CD8-positive, alpha-beta memory T cell (primary cell): ENCODE results near the gene WDR77. TPM values are rescaled to one million over a fixed set of nuclear protein-coding genes. Genes with fewer than 3 reads are reported as not detected.

Experiments
- CTCF ChIA-PET: fragments of 350-600 bp; sonication (Branson Sonifier 250); formaldehyde crosslinking; loops from one replicate; lab custom pipeline; 2021; ENCODE audit warnings: antibody characterized with exemption; lab: Charles Lee
- POLR2A ChIA-PET: fragments of 350-600 bp; sonication (Branson Sonifier 250); formaldehyde crosslinking; loops from one replicate; lab custom pipeline; 2021; ENCODE audit warnings: antibody characterized with exemption; lab: Charles Lee
- DNase-seq, 5 donors: peaks; one replicate each; pipeline versions ENCODE4 v3.0.0 to v3.0.0-alpha.2; 2020 to 2022; ENCODE audit warnings: mixed read lengths in 1 of 5
- H3K27ac ChIP-seq: one replicate; pipeline ENCODE4 v1.7.0; 2013; ENCODE audit warnings: low read depth, mild to moderate bottlenecking, low read length, moderate library complexity
- H3K27me3 ChIP-seq: 2 replicates; pipeline ENCODE4 v1.7.0; 2013; ENCODE audit warnings: low read length, mild to moderate bottlenecking; ENCODE audit not compliant: insufficient read depth, poor library complexity, severe bottlenecking
- H3K36me3 ChIP-seq: 2 replicates; pipeline ENCODE4 v1.7.0; 2013; ENCODE audit warnings: mild to moderate bottlenecking, low read length, moderate library complexity; ENCODE audit not compliant: insufficient read depth
- H3K4me1 ChIP-seq: 2 replicates; pipeline ENCODE4 v1.7.0; 2013; ENCODE audit warnings: mild to moderate bottlenecking, low read length, moderate library complexity; ENCODE audit not compliant: insufficient read depth
- H3K4me3 ChIP-seq: 2 replicates; pipeline ENCODE4 v1.7.0; 2013; ENCODE audit warnings: mild to moderate bottlenecking, low read length
- H3K9me3 ChIP-seq: 2 replicates; pipeline ENCODE4 v1.7.0; 2013; ENCODE audit warnings: mild to moderate bottlenecking, low read length
- H3K27ac Mint-ChIP-seq, 8 donors: one replicate each; pipeline ENCODE4 v1.8.0; 2020 to 2021; ENCODE audit warnings: mixed read lengths in 8 of 8, mild to moderate bottlenecking in 6 of 8, inconsistent platforms in 3 of 8, moderate library complexity in 3 of 8
- H3K27me3 Mint-ChIP-seq, 2 donors: one replicate each; pipeline ENCODE4 v1.8.0; 2020 to 2021; ENCODE audit warnings: mixed read lengths in 2 of 2, mild to moderate bottlenecking in 1 of 2, moderate library complexity in 1 of 2
- H3K36me3 Mint-ChIP-seq, 3 donors: one replicate each; pipeline ENCODE4 v1.8.0; 2020 to 2021; ENCODE audit warnings: mixed read lengths in 3 of 3, inconsistent platforms in 1 of 3, mild to moderate bottlenecking in 1 of 3
- H3K4me1 Mint-ChIP-seq, 3 donors: one replicate each; pipeline ENCODE4 v1.8.0; 2020 to 2021; ENCODE audit warnings: mixed read lengths in 3 of 3, inconsistent platforms in 1 of 3, mild to moderate bottlenecking in 1 of 3
- H3K4me3 Mint-ChIP-seq, 7 donors: one replicate each; pipeline ENCODE4 v1.8.0; 2020 to 2021; ENCODE audit warnings: mixed read lengths in 7 of 7, mild to moderate bottlenecking in 6 of 7, moderate library complexity in 4 of 7, inconsistent platforms in 2 of 7
- H3K9me3 Mint-ChIP-seq, 5 donors: one replicate each; pipeline ENCODE4 v1.8.0; 2020 to 2022; ENCODE audit warnings: mixed read lengths in 5 of 5, mild to moderate bottlenecking in 3 of 5, moderate library complexity in 2 of 5, inconsistent platforms in 1 of 5
- polyA plus RNA-seq: library from polyadenylated mRNA; unstranded; fragments of 300-500 nt; fragmentation: Illumina TruSeq; gene quantifications from one replicate; pipeline ENCODE4 v1.2.3, GENCODE V29; 2021
- total RNA-seq, 2 experiments: library from RNA; stranded (reverse); gene quantifications; one replicate each; pipeline ENCODE4 v1.2.3, GENCODE V29; 2021

Gene WDR77
- total and polyA plus RNA-seq, 3 experiments from 2014 or later = 42.2 to 74.7 (median 73.2) TPM

DNA sequence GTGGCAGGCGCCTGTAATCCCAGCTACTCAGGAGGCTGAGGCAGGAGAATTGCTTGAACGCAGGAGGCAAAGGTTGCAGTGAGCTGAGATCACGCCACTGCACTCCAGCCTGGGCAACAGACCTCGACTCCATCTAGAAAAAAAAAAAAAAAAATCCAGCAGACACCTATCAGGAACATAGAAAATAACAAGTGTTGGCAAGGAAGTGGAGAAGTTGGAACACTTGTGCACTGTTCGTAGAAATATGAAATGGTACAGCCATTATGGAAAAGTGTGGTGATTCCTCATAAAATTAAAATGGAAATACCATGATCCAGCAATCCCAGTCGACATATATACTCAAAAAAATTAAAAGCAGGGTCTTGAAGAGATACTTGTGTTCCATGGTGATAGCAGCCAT lies 12.7 kb upstream of the WDR77 start:
- H3K27ac Mint-ChIP-seq = no peak overlapping the region
- no peaks in the 10 kb centered on the region for H3K9me3 Mint-ChIP-seq
- CTCF ChIA-PET = interaction anchor here (0.7 to 2.9 kb wide), 3 partner anchors 8 to 1401 kb away, joined by 3 to 11 read pairs (median 4); no protein-coding TSS in a partner anchor
- Histone ChIP-seq H3K27ac (no peak overlapping the region), H3K4me3 (no peak overlapping the region), H3K9me3 (no peaks in the 10 kb centered on the region), H3K36me3 (peaks cover 25% of the 10 kb centered on the region), H3K27me3 (no peaks in the 10 kb centered on the region), H3K4me1 (no peaks in the 10 kb centered on the region)
- no peak overlapping the region for H3K4me3 Mint-ChIP-seq
- no peak for DNase-seq
- no peaks in the 10 kb centered on the region for H3K27me3 Mint-ChIP-seq
- peaks cover 15 to 32% (median 23%) of the 10 kb centered on the region in 3 donors for H3K4me1 Mint-ChIP-seq
- POLR2A ChIA-PET = no interaction called here
- peaks cover 3 to 74% (median 23%) of the 10 kb centered on the region in 3 donors for H3K36me3 Mint-ChIP-seq

GRCh38 chr1:111455642-111456031 lies 6.6 kb upstream of the WDR77 start:
- no peaks in the 10 kb centered on the region for H3K27me3 Mint-ChIP-seq
- H3K9me3 ChIP-seq = no peaks in the 10 kb centered on the region
- H3K36me3 Mint-ChIP-seq = peaks cover 3 to 89% (median 24%) of the 10 kb centered on the region in 3 donors
- peaks cover 49 to 77% (median 72%) of the 10 kb centered on the region in 3 donors for H3K4me1 Mint-ChIP-seq
- no peaks in the 10 kb centered on the region for H3K27me3 ChIP-seq
- peak overlapping the region in 6 of 8 donors; percentile 23 to 79 (median 48) for H3K27ac Mint-ChIP-seq
- H3K4me1 ChIP-seq = peaks cover 48% of the 10 kb centered on the region
- no peak overlapping the region for H3K27ac ChIP-seq
- no peak for DNase-seq
- H3K9me3 Mint-ChIP-seq = no peaks in the 10 kb centered on the region
- ChIA-PET CTCF (no interaction called here), POLR2A (no interaction called here)
- no peak overlapping the region for H3K4me3 Mint-ChIP-seq
- H3K4me3 ChIP-seq = no peak overlapping the region
- peaks cover 32% of the 10 kb centered on the region for H3K36me3 ChIP-seq

- Mint-ChIP-seq H3K9me3 (no peaks in the 10 kb centered on the region), H3K4me3 (peak overlapping the region in 2 of 7 donors; percentile 4 to 54), H3K36me3 (peaks cover 3 to 87% (median 23%) of the 10 kb centered on the region in 3 donors), H3K27me3 (no peaks in the 10 kb centered on the region), H3K4me1 (peaks cover 52 to 83% (median 78%) of the 10 kb centered on the region in 3 donors), H3K27ac (peak overlapping the region in 7 of 8 donors; percentile 23 to 66 (median 49))
- H3K36me3 ChIP-seq = peaks cover 30% of the 10 kb centered on the region
- POLR2A ChIA-PET = no interaction called here
- DNase-seq = no peak
- H3K27ac ChIP-seq = no peak overlapping the region
- CTCF ChIA-PET = no interaction called here
- H3K4me3 ChIP-seq = no peak overlapping the region
- no peaks in the 10 kb centered on the region for H3K27me3 ChIP-seq
- no peaks in the 10 kb centered on the region for H3K9me3 ChIP-seq
- H3K4me1 ChIP-seq = peaks cover 54% of the 10 kb centered on the region
These were observed 6.0 kb upstream of the WDR77 start for GRCh38 chr1:111454859-111455641.

DNA sequence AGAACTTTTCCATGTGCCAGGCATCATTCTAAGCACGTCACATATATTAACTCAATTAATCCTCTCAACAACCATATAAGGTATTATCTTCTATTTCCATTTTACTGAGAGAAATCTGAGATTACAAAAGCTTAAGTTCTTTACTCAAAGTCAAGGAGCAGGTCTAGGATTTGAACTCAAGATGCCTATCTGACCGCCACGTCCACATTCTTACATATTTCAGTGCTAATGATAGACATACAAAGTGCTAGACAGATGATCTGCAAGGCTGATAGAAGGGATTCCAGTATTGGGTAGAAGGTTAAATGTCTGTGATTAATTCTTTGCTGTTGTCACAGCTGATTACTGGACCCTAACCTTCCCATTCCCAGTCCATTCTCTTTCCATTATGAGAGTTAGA lies 4.7 kb upstream of the WDR77 start:
- H3K27me3 Mint-ChIP-seq = no peaks in the 10 kb centered on the region
- DNase-seq = no peak
- Histone ChIP-seq H3K4me1 (peaks cover 57% of the 10 kb centered on the region), H3K27me3 (no peaks in the 10 kb centered on the region), H3K9me3 (no peaks in the 10 kb centered on the region), H3K4me3 (no peak overlapping the region), H3K36me3 (peaks cover 30% of the 10 kb centered on the region), H3K27ac (no peak overlapping the region)
- ChIA-PET CTCF (interaction anchor here (1.2 to 7.2 kb wide), 4 partner anchors 9 to 55 kb away, joined by 3 to 38 read pairs (median 4); no protein-coding TSS in a partner anchor), POLR2A (interaction anchor here (0.7 kb wide), 1 partner anchor 314 kb away, joined by 6 read pairs; no protein-coding TSS in a partner anchor)
- no peaks in the 10 kb centered on the region for H3K9me3 Mint-ChIP-seq
- peak overlapping the region in 5 of 8 donors; percentile 3 to 68 (median 32) for H3K27ac Mint-ChIP-seq
- H3K4me3 Mint-ChIP-seq = peak overlapping the region in 2 of 7 donors; percentile 19 to 27
- peaks cover 3 to 84% (median 21%) of the 10 kb centered on the region in 3 donors for H3K36me3 Mint-ChIP-seq
- H3K4me1 Mint-ChIP-seq = peaks cover 61 to 87% (median 86%) of the 10 kb centered on the region in 3 donors

DNA sequence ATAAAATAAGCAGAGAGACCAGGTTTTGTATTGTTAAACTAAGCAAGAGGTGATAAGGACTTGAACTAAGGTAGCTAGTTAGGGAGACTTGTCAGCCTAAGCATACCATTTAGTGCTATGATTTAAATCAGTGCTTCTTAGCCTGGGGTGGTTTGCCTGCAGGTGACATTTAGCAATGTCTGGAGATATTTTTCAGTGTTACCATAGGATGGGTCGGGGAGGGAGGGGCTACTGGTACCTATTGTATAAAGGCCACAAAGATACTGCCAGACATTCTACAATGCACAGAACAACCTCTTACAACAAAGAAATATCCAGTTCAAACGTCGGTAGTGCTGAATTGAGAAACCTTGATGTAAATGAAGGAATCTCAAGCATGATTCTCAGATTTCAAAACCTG lies 3.5 kb upstream of the WDR77 start:
- CTCF ChIA-PET = interaction anchor here (0.7 to 7.2 kb wide), 3 partner anchors 14 to 107 kb away, joined by 3 to 38 read pairs (median 5); no protein-coding TSS in a partner anchor
- Mint-ChIP-seq H3K27me3 (no peaks in the 10 kb centered on the region), H3K27ac (peak overlapping the region in 4 of 8 donors; percentile 30 to 88 (median 58)), H3K36me3 (peaks cover 3 to 77% (median 21%) of the 10 kb centered on the region in 3 donors), H3K9me3 (no peaks in the 10 kb centered on the region), H3K4me1 (peaks cover 65 to 88% (median 88%) of the 10 kb centered on the region in 3 donors), H3K4me3 (peak overlapping the region in 3 of 7 donors; percentile 10 to 51 (median 37))
- peaks cover 65% of the 10 kb centered on the region for H3K4me1 ChIP-seq
- POLR2A ChIA-PET = no interaction called here
- H3K4me3 ChIP-seq = no peak overlapping the region
- no peak for DNase-seq
- peaks cover 24% of the 10 kb centered on the region for H3K36me3 ChIP-seq
- no peaks in the 10 kb centered on the region for H3K9me3 ChIP-seq
- H3K27me3 ChIP-seq = no peaks in the 10 kb centered on the region
- H3K27ac ChIP-seq = no peak overlapping the region

DNA sequence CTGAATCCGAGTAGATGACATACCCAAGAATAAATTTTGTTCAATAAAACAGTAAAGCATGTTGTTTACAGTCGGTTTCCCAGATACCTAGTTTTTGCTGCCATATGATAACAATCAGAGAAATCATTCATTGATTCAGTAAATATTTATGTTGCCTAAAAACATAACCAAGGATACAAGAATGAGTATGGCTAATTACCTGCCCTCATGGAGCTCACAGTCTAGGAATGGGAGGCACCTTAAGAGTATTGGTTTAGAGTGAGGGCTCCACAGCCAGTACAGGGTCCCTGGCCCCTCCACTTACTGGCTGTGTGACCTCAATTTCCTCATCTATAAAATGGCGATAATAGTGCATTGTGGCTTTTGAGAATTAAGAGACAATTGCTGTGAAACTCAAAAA lies 1.1 kb upstream of the WDR77 start:
- Histone ChIP-seq H3K36me3 (peaks cover 16% of the 10 kb centered on the region), H3K4me1 (peaks cover 70% of the 10 kb centered on the region), H3K9me3 (no peaks in the 10 kb centered on the region), H3K27ac (peak overlapping the region; percentile 92), H3K27me3 (no peaks in the 10 kb centered on the region), H3K4me3 (peak overlapping the region; percentile 98)
- Mint-ChIP-seq H3K4me1 (peaks cover 71 to 91% (median 89%) of the 10 kb centered on the region in 3 donors), H3K36me3 (peaks cover 0 to 71% (median 19%) of the 10 kb centered on the region in 3 donors), H3K27me3 (peaks cover 0 to 1% of the 10 kb centered on the region in 2 donors), H3K4me3 (peak overlapping the region; percentile 98 to 100 (median 100)), H3K9me3 (no peaks in the 10 kb centered on the region), H3K27ac (peak overlapping the region; percentile 89 to 100 (median 99))
- ChIA-PET POLR2A (interaction anchor here (0.6 kb wide), 1 partner anchor 58 kb away, joined by 3 read pairs; no protein-coding TSS in a partner anchor), CTCF (interaction anchor here (7.2 kb wide), 1 partner anchor 58 kb away, joined by 38 read pairs; no protein-coding TSS in a partner anchor)
- DNase-seq = no peak

GRCh38 chr1:111449703-111450017 lies 604 bp upstream of the WDR77 start:
- Histone ChIP-seq H3K36me3 (peaks cover 14% of the 10 kb centered on the region), H3K27me3 (no peaks in the 10 kb centered on the region), H3K4me1 (peaks cover 65% of the 10 kb centered on the region), H3K9me3 (no peaks in the 10 kb centered on the region), H3K4me3 (peak overlapping the region; percentile 98), H3K27ac (peak overlapping the region; percentile 92)
- ChIA-PET CTCF (interaction anchor here (7.2 kb wide), 1 partner anchor 59 kb away, joined by 38 read pairs; no protein-coding TSS in a partner anchor), POLR2A (interaction anchor here (0.6 to 1.7 kb wide), 4 partner anchors 27 to 306 kb away, joined by 3 to 6 read pairs (median 4); partner anchors contain the start of gene DDX20)
- Mint-ChIP-seq H3K36me3 (peaks cover 0 to 71% (median 17%) of the 10 kb centered on the region in 3 donors), H3K4me3 (peak overlapping the region; percentile 98 to 100 (median 100)), H3K27ac (peak overlapping the region; percentile 89 to 100 (median 99)), H3K4me1 (peaks cover 67 to 91% (median 84%) of the 10 kb centered on the region in 3 donors), H3K27me3 (peaks cover 0 to 1% of the 10 kb centered on the region in 2 donors), H3K9me3 (no peaks in the 10 kb centered on the region)
- DNase-seq = no peak
